Astrocyte (in vitro differentiated cells and primary cell): Measurements from ENCODE around the gene ERAL1.

Experiments
- EZH2 ChIP-seq: IDR thresholded peaks from 2 replicates; pipeline ENCODE4 v1.6.1; 2012; ENCODE audit warnings: mild to moderate bottlenecking, low read length, inconsistent platforms; ENCODE audit not compliant: insufficient read depth
- TF ChIP-seq, protein P1 (sequence below): IDR thresholded peaks from 2 replicates; pipeline ENCODE4 v1.5.1; 2011; ENCODE audit warnings: low read depth, mild to moderate bottlenecking, inconsistent platforms, low read length, moderate library complexity; ENCODE audit not compliant: insufficient read depth

- TF ChIP-seq, protein P1, sequence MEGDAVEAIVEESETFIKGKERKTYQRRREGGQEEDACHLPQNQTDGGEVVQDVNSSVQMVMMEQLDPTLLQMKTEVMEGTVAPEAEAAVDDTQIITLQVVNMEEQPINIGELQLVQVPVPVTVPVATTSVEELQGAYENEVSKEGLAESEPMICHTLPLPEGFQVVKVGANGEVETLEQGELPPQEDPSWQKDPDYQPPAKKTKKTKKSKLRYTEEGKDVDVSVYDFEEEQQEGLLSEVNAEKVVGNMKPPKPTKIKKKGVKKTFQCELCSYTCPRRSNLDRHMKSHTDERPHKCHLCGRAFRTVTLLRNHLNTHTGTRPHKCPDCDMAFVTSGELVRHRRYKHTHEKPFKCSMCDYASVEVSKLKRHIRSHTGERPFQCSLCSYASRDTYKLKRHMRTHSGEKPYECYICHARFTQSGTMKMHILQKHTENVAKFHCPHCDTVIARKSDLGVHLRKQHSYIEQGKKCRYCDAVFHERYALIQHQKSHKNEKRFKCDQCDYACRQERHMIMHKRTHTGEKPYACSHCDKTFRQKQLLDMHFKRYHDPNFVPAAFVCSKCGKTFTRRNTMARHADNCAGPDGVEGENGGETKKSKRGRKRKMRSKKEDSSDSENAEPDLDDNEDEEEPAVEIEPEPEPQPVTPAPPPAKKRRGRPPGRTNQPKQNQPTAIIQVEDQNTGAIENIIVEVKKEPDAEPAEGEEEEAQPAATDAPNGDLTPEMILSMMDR: no peak
- TF ChIP-seq EZH2: no peak
Observed at GRCh38 chr17:28828294-28829040, 26.3 kb upstream of the ERAL1 start.
